Measurements from ENCODE around the gene CD109.
"Not testable (repeated sequence)": the region's sequence is repeated elsewhere in the genome, so short reads cannot be mapped to it uniquely, and the experiment has no call there.

DNA sequence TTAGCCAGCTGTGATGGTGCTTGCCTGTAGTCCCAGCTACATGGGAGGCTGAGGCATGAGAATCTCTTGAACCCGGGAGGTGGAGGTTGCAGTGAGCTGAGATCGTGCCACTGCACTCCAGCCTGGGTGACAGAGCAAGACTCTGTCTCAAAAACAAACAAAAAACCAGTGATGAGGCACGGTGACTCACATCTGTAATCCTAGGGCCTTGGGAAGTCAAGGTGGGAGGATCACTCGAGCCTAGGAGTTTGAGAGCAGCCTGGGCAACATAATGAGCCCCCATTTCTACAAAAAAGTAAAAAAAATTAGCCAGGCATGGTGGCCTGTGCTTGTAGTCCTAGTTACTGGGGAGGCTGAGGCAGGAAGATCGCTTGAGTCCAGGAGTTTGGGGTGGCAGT lies 19.1 kb downstream of the CD109 start:
- TF ChIP-seq POLR2AphosphoS5 (IDR thresholded peaks at IDR 0.05; ENCODE audit: borderline replicate concordance, low read depth, low read length); EZH2 (IDR thresholded peaks at IDR 0.05); FOXP2 (optimal IDR thresholded peaks at IDR 0.05; ENCODE audit: control extremely low read depth, extremely low read length, insufficient read depth): not testable (repeated sequence)

Data from SK-N-MC (cell line).